GM12874 (cell line): ENCODE measurements around the gene DDC.

Experiments
- CTCF ChIP-seq: IDR thresholded peaks from 2 replicates; pipeline ENCODE4 v1.5.1; 2011; ENCODE audit warnings: low read depth, mild to moderate bottlenecking, control low read depth, low read length, moderate library complexity; ENCODE audit not compliant: insufficient read depth

The DDC gene

GRCh38 chr7:50556247-50556991 lies 8.8 kb downstream of the DDC start:
- TF ChIP-seq CTCF = no peak

GRCh38 chr7:50555594-50556140 lies 9.5 kb downstream of the DDC start:
- TF ChIP-seq CTCF = no peak

GRCh38 chr7:50554431-50555322 lies 10.5 kb downstream of the DDC start:
- no peak for TF ChIP-seq CTCF

- TF ChIP-seq CTCF = no peak
Observed at GRCh38 chr7:50553973-50554372, 11.2 kb downstream of the DDC start.

GRCh38 chr7:50552921-50553320 lies 12.3 kb downstream of the DDC start:
- no peak for TF ChIP-seq CTCF

GRCh38 chr7:50552139-50552538 lies 13.1 kb downstream of the DDC start:
- no peak for TF ChIP-seq CTCF

GRCh38 chr7:50544992-50545391 lies 20.2 kb downstream of the DDC start:
- no peak for TF ChIP-seq CTCF
